ENCODE results near the gene PRPF4. TPM values are rescaled to one million over a fixed set of nuclear protein-coding genes. Genes with fewer than 3 reads are reported as not detected.

PRPF4 gene
- total RNA-seq, 1 donor from 2014 or later, result 34.4 TPM

GRCh38 chr9:113310538-113310937 lies 35.1 kb downstream of the PRPF4 start:
- TF ChIP-seq, protein P1, sequence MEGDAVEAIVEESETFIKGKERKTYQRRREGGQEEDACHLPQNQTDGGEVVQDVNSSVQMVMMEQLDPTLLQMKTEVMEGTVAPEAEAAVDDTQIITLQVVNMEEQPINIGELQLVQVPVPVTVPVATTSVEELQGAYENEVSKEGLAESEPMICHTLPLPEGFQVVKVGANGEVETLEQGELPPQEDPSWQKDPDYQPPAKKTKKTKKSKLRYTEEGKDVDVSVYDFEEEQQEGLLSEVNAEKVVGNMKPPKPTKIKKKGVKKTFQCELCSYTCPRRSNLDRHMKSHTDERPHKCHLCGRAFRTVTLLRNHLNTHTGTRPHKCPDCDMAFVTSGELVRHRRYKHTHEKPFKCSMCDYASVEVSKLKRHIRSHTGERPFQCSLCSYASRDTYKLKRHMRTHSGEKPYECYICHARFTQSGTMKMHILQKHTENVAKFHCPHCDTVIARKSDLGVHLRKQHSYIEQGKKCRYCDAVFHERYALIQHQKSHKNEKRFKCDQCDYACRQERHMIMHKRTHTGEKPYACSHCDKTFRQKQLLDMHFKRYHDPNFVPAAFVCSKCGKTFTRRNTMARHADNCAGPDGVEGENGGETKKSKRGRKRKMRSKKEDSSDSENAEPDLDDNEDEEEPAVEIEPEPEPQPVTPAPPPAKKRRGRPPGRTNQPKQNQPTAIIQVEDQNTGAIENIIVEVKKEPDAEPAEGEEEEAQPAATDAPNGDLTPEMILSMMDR (IDR thresholded peaks at IDR 0.05; ENCODE audit: insufficient read depth, low read length, poor library complexity, severe bottlenecking), result no peak
- no peaks in the 10 kb centered on the region for H3K27me3 ChIP-seq (ENCODE audit: control insufficient read depth, insufficient read depth, low read length)
- H3K36me3 ChIP-seq (ENCODE audit: control insufficient read depth, insufficient read depth, low read length), result no peaks in the 10 kb centered on the region

DNA sequence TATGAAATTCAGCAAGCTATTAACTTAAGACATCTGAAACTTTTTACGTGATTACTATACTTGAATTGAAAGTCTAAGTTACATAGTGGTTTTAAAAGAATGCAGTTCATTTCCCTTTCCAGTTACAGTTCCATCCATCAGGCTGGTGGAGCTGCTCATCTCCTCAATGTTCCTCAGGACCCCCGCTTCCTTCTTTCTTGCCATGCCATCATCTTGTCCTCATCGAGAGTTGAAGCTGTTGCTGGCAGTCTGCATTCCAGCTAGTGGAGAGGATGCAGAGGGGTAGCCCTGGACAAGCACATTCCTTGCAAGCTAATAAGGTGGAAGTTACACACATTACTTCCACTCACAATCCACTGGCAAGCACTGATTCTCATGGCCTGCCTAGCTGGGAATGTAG lies 36.5 kb downstream of the PRPF4 start:
- Histone ChIP-seq H3K4me3 (ENCODE audit: low read depth, low read length) (no peak overlapping the region), H3K27me3 (ENCODE audit: control insufficient read depth, insufficient read depth, low read length) (no peaks in the 10 kb centered on the region), H3K36me3 (ENCODE audit: control insufficient read depth, insufficient read depth, low read length) (no peaks in the 10 kb centered on the region)
- DNase-seq (ENCODE audit: low read depth), result no peak
- TF ChIP-seq, protein P1 (IDR thresholded peaks at IDR 0.05; ENCODE audit: insufficient read depth, low read length, poor library complexity, severe bottlenecking), result no peak

More at GRCh38 chr9:113310538-113310937, 35.1 kb downstream of the PRPF4 start:
- no peak for DNase-seq (ENCODE audit: low read depth)
- H3K4me3 ChIP-seq (ENCODE audit: low read depth, low read length), result no peak overlapping the region

- H3K36me3 ChIP-seq (ENCODE audit: control insufficient read depth, insufficient read depth, low read length), result no peaks in the 10 kb centered on the region
- H3K27me3 ChIP-seq (ENCODE audit: control insufficient read depth, insufficient read depth, low read length), result no peaks in the 10 kb centered on the region
- DNase-seq (ENCODE audit: low read depth), result no peak
- H3K4me3 ChIP-seq (ENCODE audit: low read depth, low read length), result no peak overlapping the region
- TF ChIP-seq, protein P1 (IDR thresholded peaks at IDR 0.05; ENCODE audit: insufficient read depth, low read length, poor library complexity, severe bottlenecking), result no peak
Observed at GRCh38 chr9:113313261-113313660, 37.8 kb downstream of the PRPF4 start.

- Histone ChIP-seq H3K27me3 (ENCODE audit: control insufficient read depth, insufficient read depth, low read length) (no peaks in the 10 kb centered on the region), H3K36me3 (ENCODE audit: control insufficient read depth, insufficient read depth, low read length) (no peaks in the 10 kb centered on the region), H3K4me3 (ENCODE audit: low read depth, low read length) (no peak overlapping the region)
- TF ChIP-seq, protein P1 (IDR thresholded peaks at IDR 0.05; ENCODE audit: insufficient read depth, low read length, poor library complexity, severe bottlenecking), result no peak
- no peak for DNase-seq (ENCODE audit: low read depth)
Observed at GRCh38 chr9:113315231-113315630, 39.8 kb downstream of the PRPF4 start.

- DNase-seq (ENCODE audit: low read depth), result no peak
- Histone ChIP-seq H3K36me3 (ENCODE audit: control insufficient read depth, insufficient read depth, low read length) (no peaks in the 10 kb centered on the region), H3K4me3 (ENCODE audit: low read depth, low read length) (no peak overlapping the region), H3K27me3 (ENCODE audit: control insufficient read depth, insufficient read depth, low read length) (no peaks in the 10 kb centered on the region)
- TF ChIP-seq, protein P1 (IDR thresholded peaks at IDR 0.05; ENCODE audit: insufficient read depth, low read length, poor library complexity, severe bottlenecking), result no peak
Observed at GRCh38 chr9:113316030-113316429, 40.6 kb downstream of the PRPF4 start.

DNA sequence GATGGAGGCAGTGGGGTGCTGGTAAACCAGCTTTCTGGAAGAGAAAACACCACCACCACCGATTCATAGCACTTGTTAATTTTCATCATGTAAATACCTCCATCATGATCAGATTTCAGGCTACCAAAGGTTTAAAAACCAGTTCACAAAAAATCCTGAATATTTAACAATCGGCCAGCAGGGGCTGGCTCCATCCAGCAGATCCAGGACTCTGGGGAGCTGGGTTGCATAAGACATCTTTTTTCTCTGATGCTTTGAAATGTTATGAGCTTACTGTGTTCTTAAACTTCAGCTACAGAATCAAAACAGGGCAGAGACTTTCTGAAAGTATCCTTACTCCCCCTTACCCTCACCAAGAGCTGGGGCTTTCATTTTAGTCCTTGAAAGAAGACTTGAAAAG lies 42.3 kb downstream of the PRPF4 start:
- TF ChIP-seq, protein P1 (IDR thresholded peaks at IDR 0.05; ENCODE audit: insufficient read depth, low read length, poor library complexity, severe bottlenecking), result no peak
- no peak overlapping the region for H3K4me3 ChIP-seq (ENCODE audit: low read depth, low read length)
- DNase-seq (ENCODE audit: low read depth), result no peak
- no peaks in the 10 kb centered on the region for H3K36me3 ChIP-seq (ENCODE audit: control insufficient read depth, insufficient read depth, low read length)
- no peaks in the 10 kb centered on the region for H3K27me3 ChIP-seq (ENCODE audit: control insufficient read depth, insufficient read depth, low read length)

Data from kidney epithelial cell (primary cell).